Peyer's patch (tissue), 4 donors: Measurements from ENCODE around the gene PSMC3IP.

ENCODE experiments used
- POLR2A ChIP-seq, 2 donors: fragments of 450-650 bp; IDR thresholded peaks; one replicate each; pipeline ENCODE4 v1.5.1; 2017; ENCODE audit warnings: antibody characterized with exemption in 2 of 2, mild to moderate bottlenecking in 2 of 2, moderate library complexity in 2 of 2
- TF ChIP-seq, protein P1 (sequence below), 6 experiments: fragments of 450-650 bp in 4 of 6; fragments of 200-600 bp in 2 of 6; sonication (generic) in 1 of 6; IDR thresholded peaks; one replicate each; pipeline ENCODE4 v1.5.1; 2017 to 2019; ENCODE audit warnings: antibody characterized with exemption in 6 of 6, mild to moderate bottlenecking in 3 of 6, moderate library complexity in 1 of 6

DNA sequence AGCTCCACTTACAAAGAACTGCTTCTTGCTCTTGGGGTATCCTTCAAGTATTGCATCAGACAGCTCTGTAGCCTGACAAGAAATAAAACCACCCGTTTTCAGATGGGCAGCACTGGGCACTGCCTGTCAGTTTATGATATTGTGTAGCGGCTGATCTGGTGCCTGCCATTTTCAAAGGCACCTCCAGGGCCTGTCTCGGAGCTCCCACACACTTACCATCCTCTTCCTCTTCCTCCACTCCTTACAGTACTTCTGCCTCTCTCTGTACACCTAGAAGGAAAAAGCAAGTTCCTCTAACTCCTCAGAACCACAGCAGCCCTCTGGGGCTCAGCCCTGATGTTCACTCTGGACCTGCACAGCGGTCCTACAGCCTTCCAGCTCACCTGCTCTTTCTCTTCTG is 4.4 kb downstream of the PSMC3IP start:
- TF ChIP-seq, protein P1, sequence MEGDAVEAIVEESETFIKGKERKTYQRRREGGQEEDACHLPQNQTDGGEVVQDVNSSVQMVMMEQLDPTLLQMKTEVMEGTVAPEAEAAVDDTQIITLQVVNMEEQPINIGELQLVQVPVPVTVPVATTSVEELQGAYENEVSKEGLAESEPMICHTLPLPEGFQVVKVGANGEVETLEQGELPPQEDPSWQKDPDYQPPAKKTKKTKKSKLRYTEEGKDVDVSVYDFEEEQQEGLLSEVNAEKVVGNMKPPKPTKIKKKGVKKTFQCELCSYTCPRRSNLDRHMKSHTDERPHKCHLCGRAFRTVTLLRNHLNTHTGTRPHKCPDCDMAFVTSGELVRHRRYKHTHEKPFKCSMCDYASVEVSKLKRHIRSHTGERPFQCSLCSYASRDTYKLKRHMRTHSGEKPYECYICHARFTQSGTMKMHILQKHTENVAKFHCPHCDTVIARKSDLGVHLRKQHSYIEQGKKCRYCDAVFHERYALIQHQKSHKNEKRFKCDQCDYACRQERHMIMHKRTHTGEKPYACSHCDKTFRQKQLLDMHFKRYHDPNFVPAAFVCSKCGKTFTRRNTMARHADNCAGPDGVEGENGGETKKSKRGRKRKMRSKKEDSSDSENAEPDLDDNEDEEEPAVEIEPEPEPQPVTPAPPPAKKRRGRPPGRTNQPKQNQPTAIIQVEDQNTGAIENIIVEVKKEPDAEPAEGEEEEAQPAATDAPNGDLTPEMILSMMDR (IDR thresholded peaks at IDR 0.05): no peak
- no peak for TF ChIP-seq POLR2A (IDR thresholded peaks at IDR 0.05)
